GM18507 (cell line): Measurements from ENCODE around the gene MRPL54.

Source experiments
- DNase-seq: peaks from one replicate; pipeline ENCODE4 v3.0.0; 2011; ENCODE audit warnings: low read depth; ENCODE audit not compliant: insufficient read length; ENCODE audit errors: extremely low spot score
- FAIRE-seq: peaks from 2 replicates; lab custom pipeline; 2011; peaks lifted over from hg19 to GRCh38; lab: Jason Lieb, UNC

MRPL54 gene

DNA sequence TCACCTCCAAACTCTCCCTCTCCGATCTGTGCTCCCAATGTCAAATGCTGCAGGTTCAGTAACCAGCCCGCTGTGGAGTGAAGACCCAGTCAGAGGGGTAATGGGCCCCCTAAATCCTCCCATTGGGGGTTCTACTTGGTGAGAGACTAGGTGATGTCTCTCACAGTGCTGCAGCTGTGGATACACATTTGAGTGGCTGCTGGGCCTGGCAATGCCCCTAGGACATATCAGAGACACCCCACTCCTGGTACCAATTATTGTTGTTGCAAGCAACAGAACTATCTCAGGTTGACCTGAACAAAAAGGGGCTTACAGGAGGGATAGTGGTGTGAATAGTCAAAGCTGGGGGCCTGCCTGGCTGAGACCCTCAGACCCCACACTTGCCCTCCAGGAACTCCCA lies 19.1 kb downstream of the MRPL54 start:
- no peak for FAIRE-seq
- DNase-seq, result no peak

DNA sequence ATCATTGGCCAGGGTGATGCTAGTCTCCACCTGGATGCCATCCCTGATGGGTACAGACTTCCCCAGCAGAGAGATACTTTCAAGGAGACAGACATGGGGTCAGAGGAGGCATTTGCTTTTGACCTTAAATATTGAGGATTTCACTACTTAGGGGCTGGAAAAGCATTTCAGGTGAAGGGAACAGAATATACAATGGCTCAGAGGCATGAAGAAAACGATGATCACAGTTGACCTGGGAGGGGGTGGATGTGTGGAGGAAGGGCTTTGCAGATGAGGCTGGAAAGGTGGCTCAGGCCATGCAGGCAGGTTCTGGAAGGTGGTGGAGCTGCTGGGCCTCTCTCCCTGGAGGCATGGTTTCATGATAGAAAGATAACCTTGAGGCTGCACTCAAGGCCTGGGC lies 19.8 kb downstream of the MRPL54 start:
- FAIRE-seq, result no peak

DNA sequence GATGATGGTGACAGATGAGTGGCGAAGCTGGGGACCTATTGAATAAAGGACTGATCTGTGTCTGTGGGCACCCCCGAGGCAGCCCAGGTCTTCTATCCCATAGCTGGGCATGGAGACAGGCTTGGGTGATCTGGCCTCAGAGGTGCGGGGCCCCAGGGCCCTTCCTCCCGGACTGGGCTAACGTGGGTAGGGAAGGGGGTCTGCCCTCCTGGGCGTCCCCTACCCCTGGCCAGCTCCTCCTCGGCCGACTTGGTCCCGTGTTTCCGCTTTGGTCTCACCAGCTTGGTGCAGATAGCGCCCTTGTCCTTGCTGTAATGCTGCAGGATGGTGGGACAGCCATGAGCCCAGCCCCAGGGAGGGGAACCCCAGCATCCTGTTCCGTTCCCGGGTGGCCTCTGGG lies 20.4 kb downstream of the MRPL54 start:
- no peak for FAIRE-seq
- DNase-seq, result no peak

More for the DNA sequence above, 19.8 kb downstream of the MRPL54 start:
- DNase-seq, result no peak

DNA sequence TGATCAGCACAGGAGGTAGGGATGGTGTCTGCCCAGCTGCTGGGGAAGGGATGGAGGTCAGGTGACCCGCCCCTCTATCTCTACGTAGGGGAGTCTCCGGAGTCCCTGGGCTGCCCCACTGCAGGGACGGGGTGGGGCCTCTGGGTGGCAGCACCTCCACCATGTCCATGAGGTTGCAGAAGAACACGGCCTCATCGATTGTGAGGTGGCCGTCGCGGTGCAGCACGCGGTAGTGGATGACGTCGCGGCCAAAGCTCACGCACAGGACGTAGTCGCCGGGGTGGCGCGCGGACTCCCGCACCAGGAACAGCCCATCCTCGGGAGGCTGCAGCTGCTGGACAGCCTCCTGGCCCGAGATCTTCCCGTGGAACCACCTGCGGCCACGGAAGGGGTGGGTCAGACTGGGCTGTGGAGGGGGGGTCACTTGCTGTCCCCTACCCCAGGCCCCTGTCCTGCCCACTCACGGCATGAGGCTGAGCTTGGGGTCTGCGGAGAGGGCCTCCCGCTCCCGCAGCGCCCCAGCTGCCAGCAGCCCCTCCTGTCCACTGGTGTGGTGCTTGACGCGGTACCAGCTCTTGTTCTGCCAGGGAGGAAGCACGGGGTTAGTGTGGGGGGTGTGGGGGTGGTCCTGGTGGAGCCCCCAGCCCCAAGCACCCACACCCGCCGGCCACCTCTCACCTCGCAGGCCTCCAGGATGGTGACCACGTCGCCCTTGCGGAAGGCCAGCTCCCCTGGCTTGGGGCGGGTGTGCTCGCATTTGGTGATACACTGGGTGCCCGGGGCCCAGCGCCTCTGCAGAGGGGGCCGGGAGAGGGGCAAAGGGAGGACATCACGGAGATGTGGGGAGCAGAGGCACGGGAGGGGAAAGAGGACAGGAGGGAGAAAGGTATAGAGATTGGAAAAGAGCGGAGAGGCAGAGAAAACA lies 21.4 kb downstream of the MRPL54 start:
- FAIRE-seq, result no peak

DNA sequence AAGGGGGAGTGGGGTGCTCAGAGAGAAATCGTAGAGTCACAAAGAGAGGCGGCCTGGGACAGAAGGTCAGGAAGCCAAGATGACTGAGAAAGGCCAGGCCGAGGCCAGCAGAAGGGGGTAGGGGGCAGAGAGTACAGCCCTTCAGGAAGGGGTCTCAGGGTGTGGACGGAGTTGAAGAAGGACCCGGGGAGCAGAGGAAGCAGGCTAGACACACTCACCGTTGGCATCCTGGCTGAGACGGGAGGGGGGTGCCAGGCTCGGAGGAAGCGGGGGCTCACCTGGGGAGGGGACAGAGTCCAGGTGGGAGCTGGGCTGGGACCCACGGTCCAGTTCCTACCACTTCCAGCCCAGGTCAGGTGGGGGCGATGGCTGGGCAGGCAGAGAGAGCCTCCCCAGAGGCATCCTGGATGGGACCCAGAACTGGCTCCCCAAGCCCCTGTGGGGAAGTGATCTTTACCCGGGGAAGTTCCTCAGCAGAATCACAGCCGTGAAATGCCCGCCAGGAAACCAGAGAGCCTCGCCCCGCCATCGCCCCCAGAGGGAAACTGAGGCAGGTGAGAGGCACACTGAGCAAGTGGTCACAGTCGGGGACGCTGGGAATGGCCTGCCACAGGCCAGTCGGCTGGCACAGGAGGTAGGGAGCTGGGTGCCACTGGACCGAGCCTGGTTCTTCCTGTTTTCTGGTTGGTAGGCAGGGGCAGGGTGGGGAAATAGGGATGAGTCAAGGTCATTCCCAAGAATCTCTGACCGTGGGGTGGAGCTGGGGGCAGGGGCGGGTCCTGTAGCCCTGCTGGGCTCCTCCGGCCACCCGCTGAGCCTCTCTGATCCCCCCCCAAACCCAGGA lies 22.3 kb downstream of the MRPL54 start:
- FAIRE-seq (no peak), DNase-seq (no peak)

More for the DNA sequence above, 21.4 kb downstream of the MRPL54 start:
- no peak for DNase-seq

DNA sequence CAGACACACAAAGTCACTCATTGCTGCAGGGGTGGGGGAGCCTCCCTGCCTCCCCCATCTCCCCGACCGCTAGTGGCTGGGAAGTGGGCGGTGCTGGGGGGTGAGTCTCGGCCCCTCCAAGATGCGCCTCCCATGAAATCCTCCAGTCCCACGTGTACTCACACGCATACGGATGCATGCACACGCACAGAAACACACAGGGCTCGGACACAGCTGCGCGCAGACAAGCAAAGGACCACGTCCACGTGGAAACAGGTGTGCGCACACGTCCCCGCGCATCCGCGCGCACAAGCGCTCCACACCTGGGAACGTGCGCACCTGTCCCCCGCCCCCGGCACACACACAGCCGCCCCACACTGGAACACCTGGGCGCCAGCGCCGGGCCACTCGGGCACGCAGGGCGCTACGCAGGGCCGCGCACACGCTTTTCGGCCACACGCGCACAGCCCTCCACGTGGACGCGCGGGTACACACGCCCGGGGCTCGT lies 23.0 kb downstream of the MRPL54 start:
- no peak for DNase-seq
- no peak for FAIRE-seq

DNA sequence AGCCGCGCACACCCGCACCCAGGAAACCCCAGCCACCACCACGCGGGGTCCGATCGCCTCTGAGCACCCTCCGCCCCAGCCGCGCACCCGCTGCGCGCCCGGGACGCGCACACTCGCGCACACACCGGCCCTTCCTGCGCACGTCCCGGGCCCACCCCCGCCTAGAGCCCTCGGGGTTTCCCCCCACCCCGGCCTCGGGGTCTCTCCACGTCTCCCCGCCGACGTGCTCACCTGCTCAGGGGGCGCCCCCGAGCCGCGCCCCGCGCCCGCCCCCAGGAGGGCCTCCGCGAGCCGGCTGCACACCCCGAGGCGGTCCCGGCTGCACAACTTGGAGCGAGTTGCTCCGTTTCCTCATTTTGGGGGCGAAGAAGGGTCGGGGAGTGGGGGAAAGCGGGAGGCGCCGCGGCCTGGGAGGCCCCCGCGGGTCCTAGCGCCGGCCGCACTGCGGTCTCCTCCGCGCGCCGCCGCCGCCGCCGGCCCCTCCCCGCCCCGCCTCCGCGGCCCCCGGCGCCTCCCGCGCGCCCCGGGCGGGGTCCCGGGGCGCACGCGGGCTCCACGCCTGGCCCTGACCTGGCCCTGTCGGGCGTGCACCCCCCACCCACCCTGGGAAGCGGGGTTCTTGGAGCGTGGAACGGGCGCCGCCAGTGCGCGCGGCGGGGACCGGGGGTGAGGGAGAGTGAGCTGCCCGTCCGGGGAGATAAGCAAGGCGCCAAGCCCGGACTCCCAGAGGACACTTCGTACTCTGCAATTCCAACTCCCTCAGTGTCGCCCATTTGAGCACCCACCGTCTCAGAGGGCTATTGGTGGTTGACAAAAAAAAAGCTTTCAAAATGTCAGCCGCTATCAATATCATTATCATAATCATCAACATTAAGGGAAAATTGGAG lies 23.7 kb downstream of the MRPL54 start, which contains the start of gene MATK:
TSS of gene MATK (minus strand) at position 444 of the 887 bp plus-strand sequence. CDS start 1,246 bp downstream, outside the sequence.
- no peak for FAIRE-seq

DNA sequence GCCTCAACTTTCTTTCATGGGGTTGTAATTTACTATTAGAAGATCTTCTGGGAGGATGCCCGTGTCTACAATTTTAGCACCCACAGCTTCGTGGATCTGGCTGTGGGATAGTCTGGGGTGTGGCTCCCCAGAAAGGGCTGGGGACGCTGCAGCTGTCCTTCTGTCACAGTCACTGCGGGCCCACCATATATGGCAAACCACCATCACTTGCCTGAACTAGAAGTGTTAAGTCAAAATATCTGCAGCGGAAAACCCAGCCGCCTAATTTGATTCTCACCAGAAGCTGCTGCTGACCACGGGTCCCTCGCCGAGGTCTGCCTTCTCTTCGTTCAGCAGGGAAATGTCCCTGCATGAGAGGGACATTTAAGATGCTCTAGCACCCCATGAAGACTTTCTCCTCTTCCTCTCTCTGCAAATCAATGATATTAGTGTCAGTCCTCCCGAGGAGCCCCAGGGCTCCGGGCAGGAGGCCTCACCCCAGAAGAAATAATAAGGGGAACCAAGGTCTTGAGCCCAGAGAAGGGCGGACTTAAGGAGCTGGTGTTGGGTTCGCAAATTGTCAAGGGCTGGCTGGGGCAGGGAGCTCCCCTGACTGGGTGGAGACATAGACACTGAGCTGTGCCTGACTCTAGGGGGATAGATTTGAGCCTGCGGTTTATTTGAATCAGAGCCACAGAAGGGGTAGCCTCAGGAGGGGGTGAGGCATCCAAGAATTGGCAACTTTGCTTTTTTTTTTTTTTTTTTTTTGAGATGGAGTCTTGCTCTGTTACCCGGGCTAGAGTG lies 26.7 kb downstream of the MRPL54 start:
- FAIRE-seq, result no peak
- no peak for DNase-seq

More for the DNA sequence above, 23.7 kb downstream of the MRPL54 start, which contains the start of gene MATK:
- DNase-seq, result no peak

DNA sequence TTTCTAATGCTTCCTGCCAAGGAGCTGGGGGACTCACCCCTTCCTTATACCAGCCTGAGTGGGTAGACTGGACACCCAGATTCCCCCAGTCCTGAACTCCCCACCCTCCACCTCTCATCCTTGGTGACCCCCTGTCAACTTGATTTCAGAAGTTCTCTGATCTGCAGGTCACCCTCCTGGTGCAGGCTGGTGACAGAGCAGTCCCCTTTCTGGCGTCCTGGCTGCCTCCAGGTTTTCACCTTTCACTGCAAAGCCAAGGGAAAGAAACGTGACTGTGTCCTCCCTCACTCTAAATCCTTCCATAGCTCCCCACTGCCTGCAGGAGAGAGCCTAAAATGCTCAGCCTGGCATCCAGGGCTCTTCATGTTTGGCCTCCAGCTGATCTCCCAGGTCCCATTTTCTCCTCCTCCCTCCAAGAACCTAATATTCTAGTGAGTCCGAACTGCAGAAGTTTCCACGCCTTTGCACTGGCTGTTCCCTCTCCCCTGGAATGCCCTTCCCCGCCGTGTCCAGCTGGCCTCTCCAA lies 27.8 kb downstream of the MRPL54 start:
- FAIRE-seq (no peak), DNase-seq (no peak)

DNA sequence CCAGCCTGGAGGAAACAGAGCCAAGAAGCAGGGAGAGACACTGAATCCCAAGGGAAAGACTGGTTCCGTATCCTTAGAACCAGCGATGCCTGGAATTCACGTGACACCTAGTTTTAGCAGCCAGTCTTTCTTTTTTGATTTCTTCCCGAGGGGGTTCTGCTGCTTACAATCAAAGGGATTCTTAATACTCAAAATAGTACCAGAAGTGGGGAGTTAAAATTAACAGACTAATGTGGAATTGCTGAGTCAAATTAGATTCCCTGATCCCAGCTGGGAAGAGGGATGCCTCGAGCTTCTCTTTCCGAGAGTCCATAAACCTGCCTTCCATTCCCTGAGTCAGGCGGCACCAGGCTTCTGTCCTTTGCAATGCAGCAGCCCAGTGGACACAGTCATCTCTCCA lies 28.5 kb downstream of the MRPL54 start:
- FAIRE-seq (no peak), DNase-seq (no peak)

DNA sequence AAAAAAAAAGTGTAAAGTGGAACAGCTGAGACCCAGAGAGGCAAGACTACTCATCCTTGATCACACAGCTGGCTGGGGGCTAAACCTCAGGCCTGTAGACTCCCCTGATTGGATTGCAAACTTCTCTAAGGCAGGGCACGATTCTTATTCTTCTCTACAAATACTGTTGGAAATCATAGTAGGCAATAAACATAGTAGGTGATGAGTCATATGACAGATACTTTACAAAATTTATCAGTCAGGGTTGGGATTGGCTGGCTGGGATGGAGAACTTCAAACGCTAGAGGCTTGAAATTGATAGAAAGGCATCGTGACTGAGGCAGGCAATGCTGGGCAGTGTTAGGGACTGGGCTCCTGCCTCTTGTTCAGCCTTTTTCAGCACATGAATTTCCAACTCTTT lies 29.6 kb downstream of the MRPL54 start:
- FAIRE-seq (no peak), DNase-seq (no peak)

DNA sequence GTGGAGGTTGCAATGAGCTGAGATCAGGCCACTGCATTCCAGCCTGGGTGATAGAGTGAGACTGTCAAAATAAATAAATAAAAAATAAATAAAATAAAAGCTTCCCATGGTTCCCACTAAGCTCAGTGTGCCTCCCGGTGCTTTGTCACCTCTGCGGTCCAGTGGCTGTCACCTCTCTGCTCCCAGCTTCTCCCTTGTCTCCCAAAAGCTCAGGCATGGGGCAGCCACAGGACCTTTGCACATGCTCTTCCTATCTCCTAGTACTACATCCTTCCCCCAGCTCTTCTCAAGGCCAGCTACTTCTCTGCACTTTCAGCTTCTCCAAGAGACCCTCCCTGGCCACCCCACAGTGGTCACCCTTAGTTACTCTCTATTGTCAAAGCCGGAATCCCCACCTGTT lies 31.3 kb downstream of the MRPL54 start:
- no peak for FAIRE-seq
- no peak for DNase-seq

DNA sequence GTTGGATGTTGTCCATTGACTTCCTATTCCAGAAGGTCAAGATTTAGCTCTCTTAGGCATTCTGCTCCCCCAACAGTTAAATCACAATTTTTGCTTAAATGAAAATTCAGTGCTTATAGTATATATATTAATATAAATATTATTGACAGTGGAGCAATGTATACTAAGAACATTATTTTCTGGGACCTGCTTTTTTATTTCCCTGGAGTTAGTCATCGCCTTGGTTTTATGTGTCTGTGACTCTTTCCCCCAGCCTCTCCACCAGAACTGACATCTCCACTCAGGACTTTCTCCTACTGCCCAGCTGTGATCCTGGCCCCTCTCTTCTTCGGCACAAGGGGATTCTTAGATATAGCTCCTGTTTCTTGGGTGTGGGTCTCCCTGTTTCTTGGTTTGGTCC lies 33.9 kb downstream of the MRPL54 start:
- FAIRE-seq, result no peak
- no peak for DNase-seq

DNA sequence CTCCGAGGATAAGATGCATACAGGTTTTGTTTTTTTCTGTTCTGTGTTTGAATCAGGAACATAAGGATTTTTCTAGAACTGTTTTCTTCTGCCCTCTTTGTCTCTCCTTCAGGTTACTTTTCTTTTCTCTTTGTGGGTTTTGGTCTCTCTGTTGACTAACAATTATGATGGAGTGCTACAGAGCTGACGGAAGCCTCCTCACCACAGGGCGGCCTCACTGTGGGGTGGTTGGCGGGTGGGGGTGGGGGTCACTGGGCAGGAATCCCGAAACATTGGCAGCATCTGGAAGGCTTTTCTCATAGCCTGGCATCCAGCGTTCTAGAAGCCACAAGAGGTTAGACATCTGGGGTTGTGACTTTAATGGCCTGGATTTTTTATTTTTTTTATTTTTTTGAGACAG lies 35.7 kb downstream of the MRPL54 start:
- FAIRE-seq, result no peak
- DNase-seq, result no peak

DNA sequence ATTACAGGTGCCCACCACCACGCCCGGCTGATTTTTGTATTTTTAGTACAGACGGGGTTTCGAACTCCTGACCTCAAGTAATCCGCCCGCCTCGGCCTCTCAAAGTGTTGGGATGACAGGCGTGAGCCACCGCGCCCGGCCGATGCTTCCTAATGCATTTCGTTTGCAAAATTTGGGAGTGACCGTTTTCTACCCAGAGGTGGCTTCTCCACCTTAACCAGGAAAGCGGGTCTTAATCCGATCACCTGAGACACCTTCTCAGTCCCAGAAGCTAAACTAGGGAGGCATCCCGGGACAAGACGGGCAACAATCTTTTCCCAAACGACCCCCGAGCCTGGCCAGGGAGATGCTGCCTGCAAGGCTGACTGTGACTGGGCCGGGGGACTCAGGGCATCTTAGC lies 38.5 kb downstream of the MRPL54 start:
- DNase-seq, result no peak

DNA sequence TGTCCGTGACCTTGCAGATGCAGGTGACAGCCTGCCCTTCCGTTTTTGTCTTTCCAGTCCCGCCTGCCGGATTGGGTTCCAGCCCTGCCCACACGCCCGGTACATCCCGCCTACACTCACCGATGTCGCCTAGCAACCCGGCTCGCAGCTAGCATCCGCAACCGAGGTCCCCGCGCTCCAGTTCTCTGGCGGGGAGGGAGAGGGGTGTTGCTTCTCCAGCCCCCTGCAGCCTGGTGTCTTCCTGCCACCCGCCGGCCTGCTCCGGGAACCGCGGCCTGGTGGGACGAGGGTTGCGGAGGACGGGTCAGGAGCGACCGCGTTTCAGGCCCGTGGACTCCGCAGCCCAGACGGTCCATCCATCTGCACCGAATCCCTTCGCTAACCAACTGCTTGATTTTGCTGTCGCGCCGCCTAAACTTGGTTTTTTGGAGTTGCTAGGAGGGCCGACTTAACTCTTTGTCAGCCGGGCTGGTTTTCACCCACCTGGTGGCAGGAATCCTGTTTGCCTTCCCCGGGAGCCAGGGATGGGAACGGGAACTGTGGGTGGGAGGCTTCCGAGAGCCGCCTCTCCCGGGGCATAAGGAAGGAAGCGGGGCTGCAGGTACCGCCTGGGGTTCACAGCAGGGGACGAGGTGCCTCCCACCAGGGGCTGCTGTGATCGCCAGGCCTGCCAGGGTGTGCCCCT lies 39.1 kb downstream of the MRPL54 start:
- FAIRE-seq, result no peak
- no peak for DNase-seq

More for the DNA sequence above, 38.5 kb downstream of the MRPL54 start:
- FAIRE-seq, result no peak

DNA sequence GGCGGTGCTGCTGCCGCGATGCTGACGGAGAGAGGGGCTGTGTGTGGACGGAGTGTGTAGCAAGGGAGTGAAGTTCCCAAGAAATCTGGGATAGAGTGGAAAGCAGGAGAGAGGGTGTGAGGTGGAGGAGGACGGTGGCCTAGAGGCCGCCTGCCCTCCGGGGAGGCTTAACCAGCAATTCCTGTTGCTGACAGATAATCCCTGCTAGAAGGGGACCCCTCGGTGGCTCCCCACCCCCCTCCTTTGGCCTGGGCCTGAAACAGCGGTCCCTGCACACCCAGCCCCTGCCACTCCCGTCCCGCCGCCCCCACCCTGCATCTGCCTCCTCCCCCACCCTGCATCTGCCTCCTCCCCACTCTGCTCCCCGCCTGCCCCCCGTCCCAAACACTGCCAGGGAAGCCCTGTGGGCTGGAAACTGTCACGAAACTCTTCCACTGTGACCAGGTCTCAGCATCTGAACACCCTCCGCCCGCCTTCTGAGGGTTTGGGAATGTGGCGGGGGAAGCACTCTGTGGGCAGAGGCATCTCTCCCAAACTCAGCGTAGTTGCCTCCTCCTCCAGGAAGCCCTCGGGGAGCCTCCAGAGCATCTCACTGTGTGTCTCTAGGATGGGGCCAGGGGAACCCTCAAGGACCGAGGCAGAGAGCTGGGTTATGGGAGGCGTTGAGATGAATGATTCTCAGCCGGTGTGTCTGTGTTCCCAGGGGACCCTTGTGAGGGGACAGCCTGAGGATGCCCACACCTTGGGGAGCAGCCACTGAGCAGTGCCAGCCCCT lies 40.8 kb downstream of the MRPL54 start:
- no peak for FAIRE-seq
- DNase-seq, result no peak
